NCI-H2081 treated with DMSO at 0.1 percent for 48 hours (cell line): ENCODE results near the gene TMC2.

Experiments
- DNase-seq: peaks from one replicate; lab custom pipeline; 2025; lab: John Stamatoyannopoulos, UW

Gene TMC2

DNA sequence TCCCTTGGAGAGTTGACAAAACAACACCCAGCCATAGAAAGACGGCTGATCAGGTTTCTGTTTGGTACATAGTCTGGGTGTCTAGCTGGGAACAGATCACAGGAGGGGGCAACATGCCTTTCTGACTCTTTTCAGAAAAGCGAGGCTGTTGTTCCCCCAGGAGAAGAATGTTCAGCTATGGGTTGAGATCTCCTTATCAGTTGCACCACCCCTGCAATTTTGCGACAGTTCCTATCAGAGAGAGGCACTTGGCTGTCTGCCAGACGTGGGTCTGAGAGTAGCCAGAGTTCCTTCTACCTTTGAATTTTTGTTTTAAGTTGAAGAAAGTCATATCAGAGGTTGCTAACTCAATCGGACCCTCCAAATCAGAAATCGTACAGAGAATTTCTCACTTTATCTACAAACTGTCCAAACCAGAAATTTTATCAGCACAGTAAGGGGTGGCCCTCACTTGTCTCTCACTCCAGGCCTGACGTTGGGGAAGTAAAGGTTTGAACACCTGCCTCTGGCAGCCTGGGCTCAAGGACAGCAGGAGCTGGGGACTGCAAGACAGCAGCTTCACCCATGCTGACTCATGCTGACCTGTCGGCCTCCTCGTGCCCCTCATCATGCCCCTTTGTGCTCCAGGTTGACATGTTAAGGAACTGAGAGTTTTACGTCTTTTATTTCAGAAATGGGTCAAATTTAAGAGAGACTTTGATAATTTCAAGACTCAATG lies 42.3 kb downstream of the TMC2 start:
- DNase-seq, result no peak

DNA sequence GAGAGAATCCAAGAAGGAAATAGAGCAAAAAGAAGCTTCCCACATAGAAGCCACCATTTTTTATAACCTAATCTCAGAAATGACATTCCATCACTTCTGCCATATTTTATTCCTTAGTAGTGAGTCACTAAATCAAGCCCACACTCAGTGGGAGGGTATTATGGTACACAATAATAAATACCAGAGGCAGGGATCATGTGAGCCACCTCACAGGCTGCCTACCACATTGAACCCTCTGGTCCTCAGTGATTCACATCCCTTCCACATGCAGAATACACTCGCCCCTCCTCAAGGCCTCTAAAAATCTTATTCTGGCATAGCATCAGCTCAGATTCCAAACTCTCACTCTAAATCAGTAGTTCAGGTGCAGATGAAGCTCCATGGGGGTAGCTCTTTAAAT lies 49.4 kb downstream of the TMC2 start:
- DNase-seq, result no peak

DNA sequence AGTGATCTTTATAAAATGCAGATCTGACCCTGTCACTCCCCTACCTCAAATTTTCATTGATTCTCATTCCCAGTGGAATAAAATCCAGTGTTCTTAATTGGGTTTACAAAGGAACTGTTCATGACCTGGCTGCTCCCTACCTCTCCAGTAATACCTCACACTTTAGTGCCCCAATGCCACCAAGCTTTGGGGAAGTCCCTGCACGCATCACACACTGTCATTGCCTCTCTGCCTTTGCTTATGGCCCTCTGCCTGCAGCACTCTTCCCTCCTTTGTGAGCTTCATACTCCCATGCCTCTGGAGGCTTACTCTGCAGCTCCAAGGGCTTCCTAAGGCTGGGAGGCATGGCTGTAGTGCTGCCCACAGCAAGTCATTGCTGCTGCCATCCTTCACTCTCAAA lies 57.4 kb downstream of the TMC2 start:
- DNase-seq, result no peak

DNA sequence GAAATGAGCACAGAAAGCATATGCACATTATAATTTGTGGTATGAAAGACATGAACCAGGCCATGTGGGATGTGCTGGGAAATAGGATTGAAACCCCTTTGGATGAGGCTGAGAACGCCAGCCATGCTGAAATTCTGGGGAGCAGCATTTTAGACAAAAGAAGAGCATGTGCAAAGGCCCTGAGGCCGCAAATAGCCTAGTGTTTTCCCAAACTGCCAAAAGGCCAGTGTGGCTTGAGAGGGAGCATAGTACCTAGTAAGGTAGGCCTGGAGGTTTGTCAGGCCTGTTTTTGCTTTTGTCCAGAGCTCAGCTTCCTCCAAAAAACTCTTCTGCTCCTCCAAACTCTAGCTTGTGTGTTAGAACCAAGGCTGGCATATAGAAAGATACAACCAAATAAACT lies 58.7 kb downstream of the TMC2 start:
- DNase-seq, result no peak

DNA sequence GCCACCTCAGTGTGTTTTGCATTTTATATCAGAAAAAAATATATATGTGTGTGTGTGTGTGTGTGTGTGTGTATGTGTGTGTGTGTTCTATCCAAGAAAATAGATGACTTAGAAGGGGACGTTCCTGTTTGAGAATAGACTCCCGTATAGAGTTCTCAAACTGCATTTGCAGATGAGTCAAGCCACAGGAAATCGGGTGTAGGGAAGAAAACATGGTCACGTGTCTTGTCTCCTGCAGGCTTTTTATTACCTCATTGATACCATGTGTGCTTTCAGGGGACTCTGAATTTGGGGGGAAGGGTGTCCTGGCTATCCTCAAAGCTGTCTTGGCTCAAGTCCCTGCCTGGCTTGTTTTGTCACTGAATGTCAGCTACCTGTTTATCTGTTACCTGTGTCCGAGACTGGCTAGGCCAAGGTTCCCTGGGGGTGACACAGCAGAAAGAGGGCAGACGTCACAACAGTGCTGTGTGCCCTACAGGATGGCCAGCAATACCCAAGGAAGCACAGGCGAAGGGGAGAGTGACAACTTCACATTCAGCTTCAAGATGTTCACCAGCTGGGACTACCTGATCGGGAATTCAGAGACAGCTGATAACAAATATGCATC lies 60.4 kb downstream of the TMC2 start:
- DNase-seq, result no peak

DNA sequence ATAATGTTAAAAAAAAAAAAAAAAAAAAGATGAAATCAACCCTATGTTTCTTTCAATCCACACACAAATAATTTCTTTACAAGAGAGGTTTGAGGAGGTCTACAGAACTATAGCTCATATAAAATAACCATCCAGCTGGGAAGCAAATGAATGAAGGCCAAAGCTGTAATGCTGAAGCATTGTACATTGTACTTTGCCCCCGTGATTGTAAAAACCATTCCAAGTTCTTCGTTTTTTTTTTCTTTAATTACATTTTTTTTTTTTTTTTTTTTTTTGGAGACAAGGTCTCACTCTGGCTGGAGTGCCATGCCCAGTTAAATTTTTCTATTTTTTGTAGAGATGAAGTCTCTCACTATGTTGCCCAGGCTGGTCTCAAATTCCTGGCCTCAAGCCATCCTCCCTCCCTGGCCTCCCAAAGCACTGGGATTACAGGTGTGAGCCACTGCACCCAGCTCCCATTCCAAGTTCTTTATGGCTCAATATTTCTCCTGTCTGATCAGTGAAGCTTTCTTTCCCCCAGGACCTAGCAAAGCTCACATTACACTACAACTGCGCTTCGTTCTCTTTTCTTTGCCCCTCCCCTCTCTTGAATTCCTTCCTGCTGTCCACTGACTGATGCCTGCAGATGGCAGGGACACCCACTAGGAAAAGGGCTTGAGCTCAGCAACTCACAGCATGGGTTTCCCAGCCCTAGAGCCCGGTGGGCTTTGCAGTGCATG lies 63.1 kb downstream of the TMC2 start:
- no peak for DNase-seq

DNA sequence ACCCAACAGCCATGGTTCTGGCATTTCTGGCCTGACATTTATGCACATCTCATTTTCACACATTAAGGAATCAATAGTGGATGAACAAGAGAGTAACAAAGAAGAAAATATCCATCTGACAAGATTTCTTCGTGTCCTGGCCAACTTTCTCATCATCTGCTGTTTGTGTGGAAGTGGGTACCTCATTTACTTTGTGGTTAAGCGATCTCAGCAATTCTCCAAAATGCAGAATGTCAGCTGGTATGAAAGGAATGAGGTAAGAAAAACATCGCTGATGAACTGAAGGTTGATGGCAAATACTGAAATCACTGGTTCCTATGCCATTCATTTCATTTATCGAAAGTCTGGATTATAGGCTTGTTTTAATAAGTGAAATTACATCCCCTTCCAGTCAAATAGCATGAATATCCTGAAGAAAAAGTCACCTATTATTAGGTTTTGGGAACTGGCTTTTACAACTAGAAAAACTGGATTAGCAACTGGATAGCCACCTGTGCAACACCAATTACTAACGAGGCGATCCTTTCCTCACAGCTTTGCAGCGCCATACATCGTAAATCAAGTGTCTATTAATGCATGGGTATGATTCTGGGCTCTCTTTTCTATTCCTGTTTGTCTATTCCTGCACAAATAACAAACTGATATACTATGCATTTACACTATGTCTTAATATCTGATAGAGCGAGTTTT lies 65.8 kb downstream of the TMC2 start:
- DNase-seq, result no peak

DNA sequence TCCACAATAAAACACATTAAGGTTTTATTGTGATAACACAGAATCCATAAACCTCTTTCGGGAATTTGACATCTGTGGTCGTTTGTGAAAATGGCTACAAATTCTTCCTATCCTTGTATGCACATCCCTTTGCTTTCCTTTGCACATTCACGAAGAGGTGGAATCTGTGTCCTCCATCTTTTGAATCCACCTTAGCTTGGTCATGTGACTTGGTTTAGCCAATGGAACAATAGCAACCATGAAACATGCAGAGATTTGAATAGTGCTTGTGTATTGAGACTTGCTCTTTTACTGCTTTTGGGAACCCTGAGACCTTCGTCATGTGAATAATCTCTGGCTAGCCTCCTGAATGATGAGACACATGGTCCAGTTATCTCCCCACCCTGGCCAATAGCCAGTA lies 66.4 kb downstream of the TMC2 start:
- no peak for DNase-seq

DNA sequence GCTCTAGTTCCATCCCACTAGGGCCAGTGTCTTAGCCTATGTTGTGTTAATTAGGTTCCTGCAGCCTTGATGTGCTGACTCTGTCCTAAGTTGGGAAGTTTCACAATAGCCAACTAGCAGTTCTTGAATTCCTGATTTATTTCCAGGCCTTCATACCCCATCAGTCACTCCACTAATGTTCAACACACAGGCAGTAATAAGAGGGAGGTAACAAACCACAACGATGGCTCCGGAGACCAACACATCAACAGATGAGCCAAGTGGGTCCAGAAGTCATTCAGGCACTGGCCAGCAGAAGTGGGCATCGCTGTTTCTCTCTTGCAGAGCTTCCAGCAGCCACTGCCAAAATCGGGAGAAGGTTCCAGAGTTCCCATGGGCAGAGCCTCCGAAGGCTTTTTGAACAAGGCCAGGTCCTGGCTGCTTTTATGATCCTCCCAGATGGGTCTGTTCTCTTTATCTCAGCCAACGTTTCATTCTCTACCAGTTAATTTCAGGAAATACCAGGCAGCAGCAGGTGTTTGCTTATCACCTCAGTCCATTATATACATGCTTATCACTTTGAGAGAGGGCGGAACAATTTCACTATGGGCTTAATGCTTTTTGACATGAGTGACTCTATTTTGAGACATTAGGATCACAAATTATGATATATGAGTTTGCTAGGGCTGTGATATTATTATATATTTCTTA lies 67.6 kb downstream of the TMC2 start:
- no peak for DNase-seq

DNA sequence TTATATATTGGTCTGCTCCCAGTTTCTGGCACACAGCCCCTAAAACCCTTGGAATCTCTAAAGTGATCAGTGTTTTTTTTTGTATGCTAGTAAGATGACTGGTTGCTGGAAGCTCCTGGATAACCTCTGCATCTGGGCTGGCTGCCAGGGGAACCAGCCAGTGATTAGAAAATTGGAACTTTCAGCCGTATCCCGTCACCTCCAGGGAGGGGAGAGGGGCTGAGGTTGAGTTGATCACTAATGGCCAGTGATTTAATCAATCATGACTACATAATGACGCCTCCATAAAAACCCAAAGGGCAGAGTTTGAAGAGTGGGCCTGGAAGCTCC lies 68.1 kb downstream of the TMC2 start:
- no peak for DNase-seq

DNA sequence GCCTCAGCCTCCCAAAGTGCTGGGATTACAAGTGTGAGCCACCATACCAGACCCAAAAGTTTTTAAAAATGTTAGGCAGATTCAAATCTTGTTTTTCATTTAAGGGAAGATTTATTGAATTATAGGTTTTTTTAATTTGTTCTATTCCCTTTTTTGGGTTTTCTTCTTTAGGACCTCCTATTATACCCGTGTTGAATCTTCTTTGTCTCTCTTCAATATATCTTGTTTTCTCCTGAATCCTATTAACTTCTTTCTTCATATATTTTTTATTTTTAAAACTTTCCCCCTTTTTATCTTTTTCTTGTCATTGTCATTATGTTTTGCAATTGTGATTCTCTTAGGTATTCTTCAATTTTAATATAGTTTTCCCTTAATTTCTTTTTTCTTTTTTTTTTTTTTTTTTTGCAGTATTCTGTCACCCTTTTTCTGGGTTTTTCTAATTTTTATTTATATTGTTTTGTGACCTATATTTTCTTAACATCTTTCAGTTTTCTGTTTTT lies 70.2 kb downstream of the TMC2 start:
- DNase-seq, result no peak

DNA sequence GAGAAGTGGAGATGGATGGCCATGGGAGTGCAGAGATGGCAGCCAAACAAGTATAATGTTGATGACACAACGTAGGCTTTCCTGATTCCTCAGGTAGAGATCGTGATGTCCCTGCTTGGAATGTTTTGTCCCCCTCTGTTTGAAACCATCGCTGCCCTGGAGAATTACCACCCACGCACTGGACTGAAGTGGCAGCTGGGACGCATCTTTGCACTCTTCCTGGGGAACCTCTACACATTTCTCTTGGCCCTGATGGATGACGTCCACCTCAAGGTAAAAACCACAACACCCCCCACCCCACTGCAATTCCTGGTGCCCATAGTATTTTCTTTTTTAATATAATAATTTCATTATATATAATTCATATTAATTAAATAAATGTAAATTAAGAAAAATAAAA lies 74.0 kb downstream of the TMC2 start:
- no peak for DNase-seq

DNA sequence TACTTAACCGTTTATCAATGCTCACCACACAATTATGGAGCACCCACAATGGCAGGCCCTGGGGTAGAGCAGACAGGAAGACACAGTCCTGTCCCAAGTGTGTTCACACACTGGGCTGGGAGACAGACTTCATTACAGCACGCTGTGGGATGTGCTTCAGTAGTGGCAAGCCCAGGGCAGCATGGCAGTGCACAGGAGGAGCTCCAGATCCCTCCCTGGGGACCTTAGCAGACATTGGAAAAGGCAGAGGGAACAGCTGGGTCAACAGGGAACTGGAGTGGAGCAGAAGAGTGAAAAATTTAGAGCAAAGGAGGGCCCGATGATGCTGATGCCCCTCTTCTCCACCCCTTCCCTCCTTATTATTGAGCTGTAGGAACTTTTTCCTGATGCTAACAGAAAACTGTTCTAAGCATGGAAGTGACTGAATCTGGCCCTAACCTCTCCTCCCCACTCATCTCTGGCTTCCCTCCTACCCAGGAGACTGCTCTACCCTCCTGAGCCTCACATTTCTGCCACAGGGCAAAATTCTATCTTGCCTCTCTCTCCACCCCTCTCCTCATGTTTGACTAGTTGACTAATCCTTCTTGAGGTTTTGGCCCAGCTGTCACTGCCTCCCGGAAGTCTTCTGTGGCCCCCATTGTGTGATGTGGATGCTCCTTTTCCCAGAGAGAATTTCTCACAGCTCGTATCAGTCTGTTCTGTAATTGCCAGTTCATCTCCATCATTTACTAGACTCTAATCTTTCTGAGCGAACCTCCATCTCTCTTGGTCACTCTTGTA lies 74.8 kb downstream of the TMC2 start:
- DNase-seq, result no peak

DNA sequence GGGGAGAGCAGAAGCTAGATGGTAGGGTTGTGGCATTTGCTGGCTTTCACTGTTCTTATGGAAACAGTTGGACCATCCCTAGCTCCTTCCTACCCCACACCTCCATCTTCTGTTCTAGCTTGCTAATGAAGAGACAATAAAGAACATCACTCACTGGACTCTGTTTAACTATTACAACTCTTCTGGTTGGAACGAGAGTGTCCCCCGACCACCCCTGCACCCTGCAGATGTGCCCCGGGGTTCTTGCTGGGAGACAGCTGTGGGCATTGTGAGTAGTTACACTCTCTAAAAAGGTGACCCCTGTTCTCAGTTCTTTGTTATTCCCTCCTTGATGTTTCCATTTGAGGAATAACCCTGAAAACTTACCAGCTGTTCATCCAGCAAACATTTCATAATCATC lies 75.7 kb downstream of the TMC2 start:
- no peak for DNase-seq

DNA sequence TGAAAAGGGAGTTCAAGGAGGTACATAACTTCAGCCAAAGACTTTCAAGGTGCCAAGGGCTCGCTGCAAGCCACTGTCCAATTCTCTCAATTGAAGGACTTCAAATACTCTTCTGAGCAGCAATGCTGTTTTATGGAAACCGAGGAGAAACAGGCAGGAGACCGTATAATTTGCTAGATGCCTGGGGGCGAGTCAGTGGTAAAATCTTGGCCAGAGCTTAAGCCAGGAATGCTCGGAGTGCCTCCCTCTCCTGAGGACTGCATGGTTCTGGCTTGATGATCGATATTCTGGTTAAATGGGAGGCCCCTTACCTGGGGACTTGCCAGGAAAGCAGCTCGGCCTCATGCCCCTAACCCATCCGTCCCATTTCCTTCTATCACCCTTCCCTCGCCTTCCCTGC lies 80.3 kb downstream of the TMC2 start:
- no peak for DNase-seq

DNA sequence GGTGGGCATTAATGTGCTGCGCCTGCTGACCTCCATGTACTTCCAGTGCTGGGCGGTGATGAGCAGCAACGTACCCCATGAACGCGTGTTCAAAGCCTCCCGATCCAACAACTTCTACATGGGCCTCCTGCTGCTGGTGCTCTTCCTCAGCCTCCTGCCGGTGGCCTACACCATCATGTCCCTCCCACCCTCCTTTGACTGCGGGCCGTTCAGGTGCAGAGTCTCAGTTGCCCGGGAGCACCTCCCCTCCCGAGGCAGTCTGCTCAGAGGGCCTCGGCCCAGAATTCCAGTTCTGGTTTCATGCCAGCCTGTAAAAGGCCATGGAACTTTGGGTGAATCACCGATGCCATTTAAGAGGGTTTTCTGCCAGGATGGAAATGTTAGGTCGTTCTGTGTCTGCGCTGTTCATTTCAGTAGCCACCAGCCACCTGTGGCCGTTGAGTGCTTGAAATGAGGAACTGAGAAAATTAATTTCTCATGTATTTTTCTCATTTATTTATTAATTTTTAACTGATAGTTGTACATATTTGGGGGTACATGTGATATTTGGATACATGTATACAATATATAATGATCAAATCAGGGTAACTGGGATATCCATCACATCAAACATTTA lies 80.8 kb downstream of the TMC2 start:
- no peak for DNase-seq

DNA sequence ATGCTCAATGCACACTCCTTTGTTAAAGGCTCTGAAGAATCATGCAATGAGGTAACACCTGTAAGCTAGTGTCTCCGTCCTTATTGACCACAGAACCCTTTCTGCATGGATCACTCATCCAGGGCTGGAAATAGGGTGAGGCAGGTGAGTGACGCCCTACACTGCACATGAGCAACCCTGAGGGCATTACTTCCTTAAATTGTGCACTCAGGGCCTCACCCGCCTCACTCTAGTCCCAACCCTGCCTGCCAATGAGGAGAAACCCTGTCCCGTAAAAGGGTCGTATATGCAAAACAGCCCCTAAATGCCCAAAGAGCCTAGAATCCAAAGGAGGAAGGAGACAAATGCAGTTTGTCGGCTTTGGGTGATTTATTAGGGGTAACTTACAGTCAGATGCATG lies 82.4 kb downstream of the TMC2 start:
- DNase-seq, result no peak

DNA sequence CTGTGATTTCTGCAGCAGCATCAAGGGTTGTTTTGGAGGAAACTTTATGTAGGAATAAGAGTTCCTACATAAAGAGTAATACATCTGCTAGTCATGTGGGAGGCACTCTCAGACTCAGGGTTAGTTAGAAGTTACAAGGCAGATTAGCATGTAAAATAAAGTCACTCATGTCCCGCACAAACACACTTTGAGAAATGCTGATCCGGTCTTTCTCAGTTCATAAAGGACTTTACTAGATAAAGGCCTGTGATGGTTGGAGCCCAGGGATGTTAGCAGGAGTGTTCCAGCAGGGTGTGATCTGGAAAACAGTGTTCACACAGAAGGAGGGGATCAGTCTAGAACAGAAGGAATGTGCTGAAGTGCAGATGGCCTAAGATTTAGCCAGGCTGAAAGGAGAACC lies 83.0 kb downstream of the TMC2 start:
- no peak for DNase-seq

DNA sequence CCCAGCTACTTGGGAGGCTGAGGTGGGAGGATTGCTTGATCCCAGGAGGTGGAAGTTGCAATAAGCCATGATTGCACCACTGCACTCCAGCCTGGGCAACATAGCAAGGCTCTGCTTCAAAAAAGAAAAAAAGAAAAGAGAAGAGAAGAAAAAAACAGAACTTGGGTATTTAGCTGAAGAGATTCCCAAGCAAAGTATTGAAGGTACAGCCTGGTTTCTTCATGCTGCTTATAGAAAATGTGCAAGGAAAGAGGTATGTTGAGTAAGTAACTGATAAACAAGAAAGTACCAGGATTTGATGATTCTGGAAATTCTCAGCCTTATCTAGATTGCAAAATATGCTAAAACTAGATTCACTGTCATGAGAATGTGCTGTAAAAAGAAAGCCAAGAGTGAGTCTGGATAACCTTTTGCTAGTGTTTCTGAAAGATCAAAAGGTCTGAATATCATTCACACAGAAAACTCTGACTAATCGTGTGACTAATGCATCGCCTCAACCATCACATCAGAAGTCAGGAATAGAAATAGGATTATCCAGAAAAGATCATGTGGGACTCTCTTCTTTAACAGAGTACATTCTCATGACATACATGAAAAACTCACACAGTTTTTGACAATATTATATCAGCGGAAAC lies 83.7 kb downstream of the TMC2 start:
- DNase-seq, result no peak

DNA sequence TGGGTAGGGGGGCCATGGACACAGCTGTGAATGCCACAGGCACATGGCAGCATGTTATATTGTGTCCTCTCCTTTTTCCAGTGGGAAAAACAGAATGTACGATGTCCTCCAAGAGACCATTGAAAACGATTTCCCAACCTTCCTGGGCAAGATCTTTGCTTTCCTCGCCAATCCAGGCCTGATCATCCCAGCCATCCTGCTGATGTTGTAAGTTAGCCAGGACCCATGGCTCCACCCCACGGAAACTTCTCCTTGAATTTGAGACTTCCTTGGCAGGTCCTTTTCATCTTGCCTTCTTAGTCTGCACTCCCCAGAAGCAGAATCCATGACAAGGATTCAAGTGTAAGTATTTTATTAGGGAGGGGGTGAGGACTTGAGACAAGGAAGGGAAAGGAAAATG lies 87.8 kb downstream of the TMC2 start:
- DNase-seq, result no peak

DNA sequence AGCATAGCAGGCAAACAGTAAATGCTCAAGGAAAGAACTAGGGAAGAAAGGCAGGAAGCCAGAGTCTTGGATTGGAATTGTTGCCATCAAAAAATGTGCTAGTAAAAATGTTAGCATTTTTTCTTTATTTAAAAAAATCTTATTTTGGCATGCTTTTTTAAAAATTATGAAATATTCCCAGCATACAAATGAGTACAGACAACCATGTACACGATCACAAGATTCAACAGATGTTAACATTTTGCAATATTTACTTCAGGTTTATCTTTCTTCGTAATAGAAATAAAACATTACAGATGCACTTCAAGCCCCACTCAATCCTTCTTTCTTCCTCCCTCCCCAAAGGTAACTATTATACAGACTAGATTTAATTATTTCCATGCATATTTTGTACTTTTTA lies 88.7 kb downstream of the TMC2 start:
- no peak for DNase-seq
